Activated gamma-delta T cell treated with Interleukin-2 at 50 U/mL for 16 hours (primary cell): ENCODE data around the gene FAM163B.

Experiments
- DNase-seq: peaks from one replicate; pipeline ENCODE4 v3.0.0-alpha.2; 2020

FAM163B gene

GRCh38 chr9:133580419-133580738 lies 28.8 kb downstream of the FAM163B start:
- no peak for DNase-seq

GRCh38 chr9:133579601-133580418 lies 29.4 kb downstream of the FAM163B start:
- DNase-seq = no peak

GRCh38 chr9:133578524-133579441 lies 30.4 kb downstream of the FAM163B start:
- no peak for DNase-seq

- no peak for DNase-seq
Measured at GRCh38 chr9:133577737-133578112, 31.5 kb downstream of the FAM163B start.

- no peak for DNase-seq
Measured at GRCh38 chr9:133576875-133577736, 32.1 kb downstream of the FAM163B start.

- no peak for DNase-seq
Measured at GRCh38 chr9:133576031-133576874, 32.9 kb downstream of the FAM163B start.

- DNase-seq = no peak
Measured at GRCh38 chr9:133575186-133576030, 33.8 kb downstream of the FAM163B start.

GRCh38 chr9:133574771-133575170 lies 34.4 kb downstream of the FAM163B start:
- DNase-seq = no peak

GRCh38 chr9:133573791-133574515 lies 35.2 kb downstream of the FAM163B start:
- no peak for DNase-seq

GRCh38 chr9:133572821-133573361 lies 36.3 kb downstream of the FAM163B start:
- no peak for DNase-seq

GRCh38 chr9:133571896-133572595 lies 37.1 kb downstream of the FAM163B start:
- DNase-seq = no peak

- no peak for DNase-seq
Measured at GRCh38 chr9:133571391-133571890, 37.7 kb downstream of the FAM163B start.

- DNase-seq = no peak
Measured at GRCh38 chr9:133570691-133571080, 38.5 kb downstream of the FAM163B start.

GRCh38 chr9:133569891-133570690 lies 39.1 kb downstream of the FAM163B start:
- DNase-seq = no peak

- no peak for DNase-seq
Measured at GRCh38 chr9:133569121-133569785, 39.9 kb downstream of the FAM163B start.

GRCh38 chr9:133568186-133568585 lies 41.0 kb downstream of the FAM163B start:
- no peak for DNase-seq

GRCh38 chr9:133566817-133567216 lies 42.4 kb downstream of the FAM163B start:
- DNase-seq = no peak

- no peak for DNase-seq
Measured at GRCh38 chr9:133566382-133566781, 42.8 kb downstream of the FAM163B start.
